Liver (tissue), 9 donors: ENCODE measurements around the gene RTP5. TPM values are rescaled to one million over a fixed set of nuclear protein-coding genes. Genes with fewer than 3 reads are reported as not detected.
A peak's percentile ranks its signal among the peaks of the same experiment; 100 is the strongest.

Source experiments
- DNase-seq: peaks from one replicate; pipeline ENCODE4 v3.0.0-alpha.2; 2017; ENCODE audit warnings: low spot score
- H3K27ac ChIP-seq, 2 donors: one replicate each; pipeline ENCODE4 v1.7.0; 2013; ENCODE audit warnings: inconsistent platforms in 2 of 2, low read length in 2 of 2, control low read depth in 1 of 2, low read depth in 1 of 2, mild to moderate bottlenecking in 1 of 2
- H3K27me3 ChIP-seq, 4 donors: one replicate each; pipeline versions ENCODE4 v1.6.1 to v1.7.0; 2013; ENCODE audit warnings: low read length in 3 of 4, inconsistent platforms in 1 of 4, mild to moderate bottlenecking in 1 of 4, moderate library complexity in 1 of 4; ENCODE audit not compliant: control insufficient read depth in 4 of 4, insufficient read depth in 4 of 4
- H3K36me3 ChIP-seq, 4 donors: one replicate each; pipeline versions ENCODE4 v1.6.1 to v1.7.0; 2013; ENCODE audit warnings: low read length in 3 of 4, mild to moderate bottlenecking in 3 of 4, low read depth in 1 of 4, moderate library complexity in 1 of 4; ENCODE audit not compliant: control insufficient read depth in 4 of 4, insufficient read depth in 3 of 4
- H3K4me1 ChIP-seq, 4 donors: one replicate each; pipeline versions ENCODE4 v1.6.1 to v1.7.0; 2013; ENCODE audit warnings: low read length in 3 of 4, mild to moderate bottlenecking in 3 of 4, moderate library complexity in 1 of 4; ENCODE audit not compliant: control insufficient read depth in 4 of 4, insufficient read depth in 4 of 4
- H3K4me3 ChIP-seq, 3 donors: one replicate each; pipeline versions ENCODE4 v1.6.1 to v1.7.0; 2013; ENCODE audit warnings: low read length in 3 of 3, control low read depth in 1 of 3, low read depth in 1 of 3, mild to moderate bottlenecking in 1 of 3
- H3K9ac ChIP-seq, 2 donors: one replicate each; pipeline ENCODE4 v1.7.0; 2013; ENCODE audit warnings: low read length in 2 of 2, mild to moderate bottlenecking in 2 of 2, moderate library complexity in 2 of 2, control low read depth in 1 of 2, low read depth in 1 of 2
- H3K9me3 ChIP-seq, 4 donors: one replicate each; pipeline versions ENCODE4 v1.6.1 to v1.7.0; 2013; ENCODE audit warnings: low read length in 3 of 4; ENCODE audit not compliant: control insufficient read depth in 4 of 4
- EGR1 ChIP-seq, 2 donors: IDR thresholded peaks; 2 replicates each; pipeline ENCODE4 v1.6.1; 2016 to 2018; ENCODE audit warnings: antibody characterized with exemption in 2 of 2, low read depth in 2 of 2
- FOXA1 ChIP-seq: IDR thresholded peaks from 2 replicates; pipeline ENCODE4 v1.6.1; 2016; ENCODE audit warnings: antibody characterized with exemption
- FOXA2 ChIP-seq: IDR thresholded peaks from 2 replicates; pipeline ENCODE4 v1.6.1; 2016; ENCODE audit warnings: antibody characterized with exemption
- GABPA ChIP-seq, 2 donors: IDR thresholded peaks in 1 of 2; conservative IDR thresholded peaks in 1 of 2; 2 replicates each; pipeline ENCODE4 v1.6.1; 2016; ENCODE audit warnings: antibody characterized with exemption in 2 of 2, mild to moderate bottlenecking in 1 of 2, moderate library complexity in 1 of 2
- HNF4A ChIP-seq, 2 donors: conservative IDR thresholded peaks; 2 replicates each; pipeline ENCODE4 v1.6.1; 2016; ENCODE audit warnings: antibody characterized with exemption in 2 of 2, mild to moderate bottlenecking in 2 of 2
- HNF4G ChIP-seq: IDR thresholded peaks from 2 replicates; pipeline ENCODE4 v1.6.1; 2016; ENCODE audit warnings: antibody characterized with exemption
- JUND ChIP-seq, 2 donors: IDR thresholded peaks; 2 replicates each; pipeline ENCODE4 v1.6.1; 2016; ENCODE audit warnings: antibody characterized with exemption in 2 of 2
- NR2F2 ChIP-seq: IDR thresholded peaks from 2 replicates; pipeline ENCODE4 v1.6.1; 2016; ENCODE audit warnings: antibody characterized with exemption
- RXRA ChIP-seq, 2 donors: IDR thresholded peaks; 2 replicates each; pipeline ENCODE4 v1.6.1; 2017 to 2018; ENCODE audit warnings: antibody characterized with exemption in 2 of 2, mild to moderate bottlenecking in 1 of 2
- SP1 ChIP-seq: IDR thresholded peaks from 2 replicates; pipeline ENCODE4 v1.6.1; 2018; ENCODE audit warnings: antibody characterized with exemption, mild to moderate bottlenecking
- TAF1 ChIP-seq: conservative IDR thresholded peaks from 2 replicates; pipeline ENCODE4 v1.6.1; 2016; ENCODE audit warnings: antibody characterized with exemption, mild to moderate bottlenecking
- YY1 ChIP-seq: IDR thresholded peaks from 2 replicates; pipeline ENCODE4 v1.6.1; 2016; ENCODE audit warnings: antibody characterized with exemption, mild to moderate bottlenecking
- WGBS: extraction: QIAGEN DNeasy Blood & Tissue Kit; methylation state at CpG from one replicate; pipeline ENCODE4 v1.1.7; 2013; 5-methylcytosine and 5-hydroxymethylcytosine counted together
- polyA plus RNA-seq, 2 donors: library from polyadenylated mRNA; stranded (reverse) in 1 of 2; unstranded in 1 of 2; fragments of 200-250 nt in 1 of 2; fragments of >200 nt in 1 of 2; fragmentation: Nextera tagmentation in 1 of 2; extraction: Ambion mirVana in 1 of 2; gene quantifications; one replicate each; pipeline versions ENCODE4 v1.2.1 to v1.2.3, GENCODE V29; 2013 to 2015
- total RNA-seq, 2 donors: library from RNA; depleted of rRNA; stranded (reverse); fragments of >200 nt; gene quantifications; one replicate each; pipeline ENCODE4 v1.2.3, GENCODE V29; 2014
- TF ChIP-seq, protein P1 (sequence below): IDR thresholded peaks from 2 replicates; pipeline ENCODE4 v1.6.1; 2016; ENCODE audit warnings: antibody characterized with exemption
- TF ChIP-seq, protein P2 (sequence below): IDR thresholded peaks from 2 replicates; pipeline ENCODE4 v1.6.1; 2016; ENCODE audit warnings: antibody characterized with exemption, mild to moderate bottlenecking
- TF ChIP-seq, protein P3 (sequence below): IDR thresholded peaks from 2 replicates; pipeline ENCODE4 v1.6.1; 2016; ENCODE audit warnings: antibody characterized with exemption
- TF ChIP-seq, protein P4 (sequence below): fragments of 150-350 bp; IDR thresholded peaks from 2 replicates; pipeline ENCODE4 v1.5.1; 2017; ENCODE audit warnings: improper control_type of control experiment, low read depth, low read length; ENCODE audit not compliant: missing input control
- donor health status: healthy.
- donor health status: healthy.
- donor health status: healthy.
- donor health status: healthy.
- donor health status: healthy.

Gene RTP5
- total and polyA plus RNA-seq, 4 donors = under 0.01 to 0.03 TPM; not detected in 2

DNA sequence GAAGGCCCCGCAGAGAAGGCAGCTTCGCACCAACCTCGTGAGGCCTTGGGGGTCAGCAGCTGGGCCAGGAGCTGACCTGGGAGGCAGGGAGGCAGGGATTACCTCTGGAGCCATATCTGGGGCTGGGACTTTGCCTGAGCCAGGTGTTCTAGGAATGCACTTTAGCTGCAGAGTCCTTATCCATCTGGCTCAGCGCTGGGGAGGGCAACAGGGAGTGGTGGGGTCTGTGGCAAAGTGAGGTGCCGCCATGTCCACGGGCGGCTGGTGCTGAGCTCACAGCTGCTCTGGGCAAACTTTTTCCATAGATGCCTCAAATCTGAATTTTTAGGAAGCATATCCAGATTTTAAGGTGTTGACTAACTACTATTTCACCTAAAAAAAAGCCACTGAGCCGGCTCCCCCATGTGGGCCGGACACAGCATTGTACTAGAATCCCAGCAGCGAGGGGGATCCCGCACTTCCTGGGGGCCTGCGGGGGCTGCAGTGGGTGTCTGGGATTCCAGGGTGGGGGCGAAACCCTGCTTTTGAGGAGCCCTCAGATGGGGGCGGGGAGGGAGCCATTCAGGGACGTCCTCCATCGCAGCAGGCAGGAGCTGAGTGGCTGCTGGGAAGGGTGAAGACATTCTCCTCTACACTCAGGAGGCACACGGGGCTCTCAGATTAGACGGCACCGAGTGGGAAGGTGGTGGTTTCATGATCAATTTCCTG is 34.6 kb downstream of the RTP5 start (continued):
- TF ChIP-seq, protein P1, sequence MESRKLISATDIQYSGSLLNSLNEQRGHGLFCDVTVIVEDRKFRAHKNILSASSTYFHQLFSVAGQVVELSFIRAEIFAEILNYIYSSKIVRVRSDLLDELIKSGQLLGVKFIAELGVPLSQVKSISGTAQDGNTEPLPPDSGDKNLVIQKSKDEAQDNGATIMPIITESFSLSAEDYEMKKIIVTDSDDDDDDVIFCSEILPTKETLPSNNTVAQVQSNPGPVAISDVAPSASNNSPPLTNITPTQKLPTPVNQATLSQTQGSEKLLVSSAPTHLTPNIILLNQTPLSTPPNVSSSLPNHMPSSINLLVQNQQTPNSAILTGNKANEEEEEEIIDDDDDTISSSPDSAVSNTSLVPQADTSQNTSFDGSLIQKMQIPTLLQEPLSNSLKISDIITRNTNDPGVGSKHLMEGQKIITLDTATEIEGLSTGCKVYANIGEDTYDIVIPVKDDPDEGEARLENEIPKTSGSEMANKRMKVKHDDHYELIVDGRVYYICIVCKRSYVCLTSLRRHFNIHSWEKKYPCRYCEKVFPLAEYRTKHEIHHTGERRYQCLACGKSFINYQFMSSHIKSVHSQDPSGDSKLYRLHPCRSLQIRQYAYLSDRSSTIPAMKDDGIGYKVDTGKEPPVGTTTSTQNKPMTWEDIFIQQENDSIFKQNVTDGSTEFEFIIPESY = no peak

DNA sequence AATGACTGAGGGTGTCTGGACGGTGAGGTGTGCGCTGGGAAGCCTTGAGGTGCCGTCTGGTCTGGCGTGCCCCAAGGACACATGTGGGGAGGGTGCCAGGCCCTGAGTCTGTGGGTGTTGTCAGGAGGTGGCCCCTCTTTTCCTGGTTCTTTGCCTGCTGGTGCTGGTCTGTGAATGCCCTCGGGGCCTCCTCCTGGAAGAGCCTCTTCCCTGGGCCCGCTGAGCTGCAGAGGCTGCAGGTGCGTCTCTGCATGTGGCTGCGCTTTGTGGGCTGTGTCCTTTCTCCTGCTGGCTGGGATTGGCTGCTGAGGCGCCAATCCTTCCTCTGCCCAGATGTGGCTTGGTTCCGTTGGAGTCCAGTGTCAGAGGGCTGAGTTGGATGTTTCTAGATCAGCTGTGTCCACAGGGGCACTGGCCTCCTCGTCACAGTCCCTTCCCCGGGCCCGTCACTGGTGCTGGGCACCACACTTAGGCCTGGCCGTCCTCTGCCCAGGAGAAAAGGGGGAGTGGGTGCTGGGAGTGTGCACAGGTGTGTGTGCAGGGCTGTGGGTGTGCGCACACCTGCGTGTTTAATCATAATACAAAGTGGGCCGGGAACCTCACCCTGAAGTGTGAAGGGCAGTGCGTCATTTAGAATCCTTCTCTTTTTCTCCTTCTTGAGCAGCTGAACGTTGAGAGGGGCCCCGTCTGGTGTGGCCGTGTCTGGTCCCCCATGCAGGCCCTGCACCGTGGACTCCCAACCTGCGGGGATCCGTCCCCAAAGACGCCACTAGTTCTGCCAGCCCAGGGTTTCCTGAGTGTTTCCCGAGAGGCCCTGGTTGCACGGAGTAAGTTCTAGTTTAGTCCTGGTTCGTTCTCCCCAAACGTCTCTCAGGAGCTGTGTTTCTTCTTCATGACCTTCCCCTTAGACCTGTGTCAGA is 35.5 kb downstream of the RTP5 start:
- Histone ChIP-seq H3K9ac (no peak overlapping the region), H3K27me3 (no peaks in the 10 kb centered on the region), H3K9me3 (no peaks in the 10 kb centered on the region), H3K4me1 (peaks cover 3 to 15% (median 10%) of the 10 kb centered on the region in 4 donors), H3K36me3 (no peaks in the 10 kb centered on the region), H3K4me3 (no peak overlapping the region), H3K27ac (no peak overlapping the region)
- peak; percentile 28 for DNase-seq
- TF ChIP-seq, protein P2, sequence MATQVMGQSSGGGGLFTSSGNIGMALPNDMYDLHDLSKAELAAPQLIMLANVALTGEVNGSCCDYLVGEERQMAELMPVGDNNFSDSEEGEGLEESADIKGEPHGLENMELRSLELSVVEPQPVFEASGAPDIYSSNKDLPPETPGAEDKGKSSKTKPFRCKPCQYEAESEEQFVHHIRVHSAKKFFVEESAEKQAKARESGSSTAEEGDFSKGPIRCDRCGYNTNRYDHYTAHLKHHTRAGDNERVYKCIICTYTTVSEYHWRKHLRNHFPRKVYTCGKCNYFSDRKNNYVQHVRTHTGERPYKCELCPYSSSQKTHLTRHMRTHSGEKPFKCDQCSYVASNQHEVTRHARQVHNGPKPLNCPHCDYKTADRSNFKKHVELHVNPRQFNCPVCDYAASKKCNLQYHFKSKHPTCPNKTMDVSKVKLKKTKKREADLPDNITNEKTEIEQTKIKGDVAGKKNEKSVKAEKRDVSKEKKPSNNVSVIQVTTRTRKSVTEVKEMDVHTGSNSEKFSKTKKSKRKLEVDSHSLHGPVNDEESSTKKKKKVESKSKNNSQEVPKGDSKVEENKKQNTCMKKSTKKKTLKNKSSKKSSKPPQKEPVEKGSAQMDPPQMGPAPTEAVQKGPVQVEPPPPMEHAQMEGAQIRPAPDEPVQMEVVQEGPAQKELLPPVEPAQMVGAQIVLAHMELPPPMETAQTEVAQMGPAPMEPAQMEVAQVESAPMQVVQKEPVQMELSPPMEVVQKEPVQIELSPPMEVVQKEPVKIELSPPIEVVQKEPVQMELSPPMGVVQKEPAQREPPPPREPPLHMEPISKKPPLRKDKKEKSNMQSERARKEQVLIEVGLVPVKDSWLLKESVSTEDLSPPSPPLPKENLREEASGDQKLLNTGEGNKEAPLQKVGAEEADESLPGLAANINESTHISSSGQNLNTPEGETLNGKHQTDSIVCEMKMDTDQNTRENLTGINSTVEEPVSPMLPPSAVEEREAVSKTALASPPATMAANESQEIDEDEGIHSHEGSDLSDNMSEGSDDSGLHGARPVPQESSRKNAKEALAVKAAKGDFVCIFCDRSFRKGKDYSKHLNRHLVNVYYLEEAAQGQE = no peak
- TF ChIP-seq NR2F2 (no peak), SP1 (no peak), YY1 (no peak), JUND (IDR thresholded peaks at IDR 0.05) (no peak), FOXA1 (no peak), HNF4A (conservative IDR thresholded peaks at IDR 0.05) (no peak), EGR1 (IDR thresholded peaks at IDR 0.05; ENCODE audit: low read depth in 2 of 2) (no peak), FOXA2 (no peak), GABPA (IDR thresholded peaks at IDR 0.05 in 1 of 2, conservative IDR thresholded peaks at IDR 0.05 in 1 of 2) (no peak), HNF4G (no peak), TAF1 (no peak), RXRA (IDR thresholded peaks at IDR 0.05) (no peak)
- TF ChIP-seq, protein P3, sequence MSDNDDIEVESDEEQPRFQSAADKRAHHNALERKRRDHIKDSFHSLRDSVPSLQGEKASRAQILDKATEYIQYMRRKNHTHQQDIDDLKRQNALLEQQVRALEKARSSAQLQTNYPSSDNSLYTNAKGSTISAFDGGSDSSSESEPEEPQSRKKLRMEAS = no peak
- TF ChIP-seq, protein P4, sequence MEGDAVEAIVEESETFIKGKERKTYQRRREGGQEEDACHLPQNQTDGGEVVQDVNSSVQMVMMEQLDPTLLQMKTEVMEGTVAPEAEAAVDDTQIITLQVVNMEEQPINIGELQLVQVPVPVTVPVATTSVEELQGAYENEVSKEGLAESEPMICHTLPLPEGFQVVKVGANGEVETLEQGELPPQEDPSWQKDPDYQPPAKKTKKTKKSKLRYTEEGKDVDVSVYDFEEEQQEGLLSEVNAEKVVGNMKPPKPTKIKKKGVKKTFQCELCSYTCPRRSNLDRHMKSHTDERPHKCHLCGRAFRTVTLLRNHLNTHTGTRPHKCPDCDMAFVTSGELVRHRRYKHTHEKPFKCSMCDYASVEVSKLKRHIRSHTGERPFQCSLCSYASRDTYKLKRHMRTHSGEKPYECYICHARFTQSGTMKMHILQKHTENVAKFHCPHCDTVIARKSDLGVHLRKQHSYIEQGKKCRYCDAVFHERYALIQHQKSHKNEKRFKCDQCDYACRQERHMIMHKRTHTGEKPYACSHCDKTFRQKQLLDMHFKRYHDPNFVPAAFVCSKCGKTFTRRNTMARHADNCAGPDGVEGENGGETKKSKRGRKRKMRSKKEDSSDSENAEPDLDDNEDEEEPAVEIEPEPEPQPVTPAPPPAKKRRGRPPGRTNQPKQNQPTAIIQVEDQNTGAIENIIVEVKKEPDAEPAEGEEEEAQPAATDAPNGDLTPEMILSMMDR = no peak
- 94% methylated on average over 29 of the region's 29 CpGs for WGBS
